Urinary bladder (tissue), 4 donors: ENCODE results near the gene PRDM16. TPM values are rescaled to one million over a fixed set of nuclear protein-coding genes. Genes with fewer than 3 reads are reported as not detected.

Source experiments
- DNase-seq: peaks from one replicate; pipeline ENCODE4 v3.0.0-alpha.2; 2015; ENCODE audit errors: extremely low spot score
- H3K27ac ChIP-seq: one replicate; pipeline ENCODE4 v1.5.1; 2013; ENCODE audit warnings: low read depth, mild to moderate bottlenecking, moderate library complexity
- H3K36me3 ChIP-seq: one replicate; pipeline ENCODE4 v1.6.1; 2013; ENCODE audit warnings: mild to moderate bottlenecking, moderate library complexity; ENCODE audit not compliant: insufficient read depth
- H3K4me1 ChIP-seq: one replicate; pipeline ENCODE4 v1.6.1; 2013; ENCODE audit warnings: mild to moderate bottlenecking, moderate library complexity; ENCODE audit not compliant: insufficient read depth
- H3K4me3 ChIP-seq: one replicate; pipeline ENCODE4 v1.5.1; 2013; ENCODE audit warnings: low read depth, low read length
- WGBS: extraction: QIAGEN DNeasy Blood & Tissue Kit; methylation state at CpG from one replicate; pipeline ENCODE4 v1.1.7; 2013; 5-methylcytosine and 5-hydroxymethylcytosine counted together
- polyA plus RNA-seq: library from polyadenylated mRNA; stranded (reverse); fragments of 200-250 nt; gene quantifications from one replicate; pipeline ENCODE4 v1.2.3, GENCODE V29; 2013
- total RNA-seq: library from RNA; depleted of rRNA; stranded (reverse); fragments of >200 nt; gene quantifications from one replicate; pipeline ENCODE4 v1.2.3, GENCODE V29; 2014
- donor health status: healthy with polysubstance abuse.
- donor health status: healthy.

Gene PRDM16
- total and polyA plus RNA-seq, 2 donors = 2.8 to 3.7 TPM

DNA sequence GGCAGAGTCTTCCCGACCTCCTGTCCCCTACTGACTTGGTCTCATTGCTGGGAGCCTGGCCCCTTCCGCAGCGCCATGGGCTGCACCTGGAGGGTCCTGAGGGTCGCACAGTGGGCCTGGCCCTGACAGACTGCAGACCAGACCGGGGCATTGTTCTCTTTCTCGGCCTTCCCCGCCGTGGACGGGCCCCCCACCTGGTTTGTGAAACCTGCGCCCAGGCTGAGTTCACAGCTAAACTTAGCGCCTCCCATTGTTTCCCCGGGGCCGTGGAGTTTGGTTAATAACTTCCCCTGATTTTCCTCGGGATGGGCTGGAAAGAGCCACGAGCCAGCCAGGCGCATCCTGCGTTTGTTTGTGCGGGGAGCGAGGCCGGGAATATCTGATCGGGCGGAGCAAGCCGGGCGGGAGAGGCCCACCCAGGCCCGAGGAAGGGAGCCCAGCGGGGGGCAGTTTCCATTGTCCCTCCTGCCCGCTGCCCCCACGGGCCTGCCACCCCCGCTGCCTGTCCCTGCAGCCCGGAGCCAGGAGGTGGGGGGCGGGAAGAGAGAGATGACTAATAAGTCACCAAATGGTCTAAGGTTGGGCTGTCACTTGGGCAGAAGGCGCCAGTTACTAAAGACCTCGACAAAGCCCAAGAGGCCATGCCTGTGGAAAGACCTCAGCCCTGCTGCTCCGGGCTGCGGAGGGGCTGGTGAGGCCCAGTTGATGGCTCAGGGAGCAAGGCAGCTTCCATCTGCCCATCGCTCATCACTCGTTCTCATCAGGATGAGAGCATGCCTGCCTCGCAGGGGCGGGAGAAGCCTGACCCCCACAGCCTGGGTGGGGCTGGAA is 346.5 kb downstream of the PRDM16 start:
- H3K4me3 ChIP-seq = no peak overlapping the region
- no peaks in the 10 kb centered on the region for H3K4me1 ChIP-seq
- H3K36me3 ChIP-seq = no peaks in the 10 kb centered on the region
- WGBS = 55% methylated on average over 39 of the region's 39 CpGs
- no peak for DNase-seq
- no peak overlapping the region for H3K27ac ChIP-seq

DNA sequence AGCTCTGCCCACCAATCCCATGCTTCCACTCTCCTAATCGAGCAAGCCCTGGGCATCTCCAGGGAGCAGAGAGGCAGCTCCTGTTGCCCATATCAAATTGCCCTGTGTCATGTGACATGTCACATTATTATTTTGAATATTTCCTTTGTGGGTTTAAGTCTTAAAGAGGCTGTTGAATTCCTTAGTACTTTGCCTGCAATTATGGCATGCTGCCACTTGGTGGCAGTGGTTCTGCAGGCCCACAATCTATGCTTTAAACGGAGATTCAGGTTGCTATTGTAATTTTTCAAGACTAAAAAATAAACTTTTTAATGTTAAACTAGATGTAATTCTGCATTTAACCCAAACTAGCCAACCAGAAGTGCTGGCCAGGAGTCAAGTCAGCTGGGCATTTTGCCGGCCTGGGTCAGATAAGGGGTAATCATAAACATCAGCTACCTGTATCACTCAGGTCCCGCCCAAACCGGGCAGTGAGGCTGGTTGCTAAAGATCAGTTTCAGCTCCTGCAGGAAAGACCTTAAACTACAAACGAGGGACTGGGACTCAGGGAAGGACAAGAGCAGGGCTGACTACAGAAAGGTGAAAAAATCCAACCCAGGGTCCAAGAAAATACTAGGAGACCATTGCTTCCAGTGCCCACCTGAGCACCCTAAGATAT is 348.2 kb downstream of the PRDM16 start:
- H3K27ac ChIP-seq = no peak overlapping the region
- H3K4me1 ChIP-seq = no peaks in the 10 kb centered on the region
- WGBS = 77% methylated on average over 6 of the region's 6 CpGs
- H3K4me3 ChIP-seq = no peak overlapping the region
- no peak for DNase-seq
- no peaks in the 10 kb centered on the region for H3K36me3 ChIP-seq

DNA sequence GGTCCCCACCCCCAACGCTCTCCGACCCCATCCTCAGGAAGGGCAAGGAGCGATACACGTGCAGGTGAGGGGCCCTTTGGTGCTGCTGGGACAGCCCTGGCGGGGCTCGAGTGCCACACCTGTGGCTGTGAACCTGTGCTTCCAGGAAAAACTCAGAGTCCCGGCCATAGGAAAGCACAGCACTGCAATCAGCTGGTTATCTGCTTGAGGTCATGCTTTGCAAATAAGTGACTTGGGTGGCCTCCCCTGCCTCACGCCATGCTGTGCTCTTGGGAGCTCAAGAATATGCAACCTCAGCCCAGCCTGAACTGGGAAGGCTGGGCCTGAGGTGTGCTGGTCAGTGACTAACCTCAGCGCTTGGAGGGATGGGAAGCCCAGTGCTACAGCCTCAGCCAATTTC is 348.9 kb downstream of the PRDM16 start:
- Histone ChIP-seq H3K4me3 (no peak overlapping the region), H3K36me3 (no peaks in the 10 kb centered on the region), H3K4me1 (no peaks in the 10 kb centered on the region), H3K27ac (no peak overlapping the region)
- 75% methylated on average over 9 of the region's 9 CpGs for WGBS
- DNase-seq = no peak

DNA sequence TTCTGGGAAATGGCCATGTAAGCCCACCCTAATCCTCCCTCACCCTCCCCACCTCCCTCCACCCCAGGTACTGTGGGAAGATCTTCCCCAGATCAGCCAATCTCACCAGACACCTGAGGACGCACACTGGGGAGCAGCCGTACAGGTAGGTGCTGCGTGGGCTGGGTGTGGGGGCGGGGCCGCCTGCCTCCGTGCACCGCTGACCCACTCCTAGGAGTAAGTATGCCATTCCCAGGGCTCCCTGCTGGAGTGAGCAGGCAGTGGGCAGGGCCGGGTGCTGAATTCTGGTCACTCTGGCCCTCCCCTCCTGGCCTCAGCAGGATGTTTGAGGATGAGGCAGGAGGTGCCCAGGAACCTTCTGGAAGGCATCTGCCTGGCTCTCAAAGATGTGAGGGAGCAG is 349.6 kb downstream of the PRDM16 start:
- Histone ChIP-seq H3K27ac (no peak overlapping the region), H3K36me3 (no peaks in the 10 kb centered on the region), H3K4me3 (no peak overlapping the region), H3K4me1 (no peaks in the 10 kb centered on the region)
- DNase-seq = no peak
- 87% methylated on average over 8 of the region's 8 CpGs for WGBS

DNA sequence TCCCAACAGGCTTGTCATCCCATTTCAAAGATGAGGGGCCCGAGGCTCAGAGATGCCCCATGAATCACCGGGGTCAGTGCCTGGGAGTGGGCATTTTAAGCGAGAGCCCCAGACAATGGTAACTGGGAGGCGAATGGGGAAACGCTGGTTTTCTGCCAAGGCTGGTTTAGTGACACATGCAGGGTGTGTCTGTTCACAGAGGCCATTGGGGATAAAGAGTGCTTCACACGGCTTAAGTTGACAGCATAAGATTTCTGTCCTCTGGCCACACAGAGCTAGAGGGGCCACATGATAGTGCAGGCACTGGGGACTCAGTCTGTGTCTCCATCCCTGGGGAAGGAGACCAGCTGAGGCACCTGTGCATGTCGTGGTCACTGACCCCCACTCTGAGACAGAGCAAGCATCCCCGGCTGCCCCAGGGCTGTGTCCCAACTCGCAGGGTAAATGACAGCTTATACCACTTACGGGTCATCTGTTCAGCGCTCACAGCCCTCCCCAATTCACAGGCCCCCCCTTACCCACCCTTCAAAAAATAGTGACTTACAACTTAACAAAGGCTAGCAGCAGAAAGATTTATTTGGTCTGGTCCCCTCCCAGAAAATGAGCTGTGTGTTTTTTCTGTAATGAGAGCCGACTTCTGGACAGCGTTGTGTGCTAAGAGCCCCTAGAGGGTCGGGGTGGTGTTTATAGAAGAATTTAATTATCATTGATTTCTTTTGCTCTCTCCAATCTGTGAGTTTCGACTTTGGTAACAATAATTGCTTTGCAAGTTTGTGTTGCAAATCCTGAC is 350.6 kb downstream of the PRDM16 start:
- Histone ChIP-seq H3K4me1 (no peaks in the 10 kb centered on the region), H3K27ac (no peak overlapping the region), H3K4me3 (no peak overlapping the region), H3K36me3 (no peaks in the 10 kb centered on the region)
- WGBS = 65% methylated on average over 15 of the region's 15 CpGs
- no peak for DNase-seq

DNA sequence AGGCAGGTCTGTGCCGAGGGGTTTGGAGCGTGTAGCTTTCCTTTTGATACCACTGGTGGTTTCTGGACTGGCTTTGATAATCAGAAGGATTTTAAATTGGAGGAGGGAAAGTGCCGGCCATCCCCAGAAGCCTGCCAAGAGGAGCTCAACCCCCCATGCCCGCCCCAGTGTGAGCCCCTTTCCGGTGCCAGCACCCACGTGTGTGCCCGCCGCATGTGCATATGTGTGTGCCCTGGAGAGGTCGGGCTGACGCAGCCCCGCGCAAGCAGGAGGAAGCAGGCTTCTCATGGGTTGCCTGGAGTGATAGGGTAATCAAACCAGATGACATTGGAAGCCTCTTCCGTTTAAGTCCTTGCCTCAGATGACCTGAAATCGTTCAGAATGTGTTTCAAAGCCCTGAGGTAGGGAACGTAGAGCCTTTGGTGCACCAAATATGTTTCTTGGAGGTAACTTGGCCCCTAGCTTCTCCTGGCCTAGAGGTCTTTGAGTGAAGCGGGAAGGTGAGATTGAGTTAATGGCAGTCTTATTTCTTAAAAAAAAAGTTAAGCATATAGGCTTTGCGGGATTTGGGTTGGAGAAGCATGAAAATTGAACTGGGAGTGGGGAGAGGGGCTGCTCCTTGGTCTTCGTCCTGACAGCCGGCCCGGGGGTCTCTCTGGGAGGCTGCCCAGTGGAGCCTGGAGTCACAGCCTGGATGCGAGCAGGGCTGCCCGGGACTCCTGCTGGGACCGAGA is 351.4 kb downstream of the PRDM16 start:
- WGBS = 86% methylated on average over 23 of the region's 23 CpGs

DNA sequence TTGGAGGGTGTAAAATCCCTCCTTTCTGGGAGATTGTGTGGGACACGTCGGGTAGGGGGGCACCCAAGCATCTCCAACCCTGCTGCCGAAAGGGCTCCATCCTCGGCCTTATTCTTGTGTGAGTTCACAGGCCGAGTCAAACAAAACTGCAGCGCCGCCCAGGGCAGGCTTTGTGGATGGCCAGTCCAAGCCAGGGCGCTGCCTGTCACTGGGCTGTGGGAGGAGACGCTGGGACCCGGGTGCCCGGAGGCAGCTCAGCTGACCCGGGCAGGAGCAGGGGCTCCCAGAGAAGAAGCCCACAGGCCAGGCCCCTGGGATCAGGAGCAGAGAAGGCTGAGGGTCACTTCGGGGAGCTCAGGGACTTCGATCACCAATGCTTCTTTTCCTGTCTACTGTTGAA is 353.6 kb downstream of the PRDM16 start:
- no peaks in the 10 kb centered on the region for H3K36me3 ChIP-seq
- H3K4me3 ChIP-seq = no peak overlapping the region
- WGBS = 84% methylated on average over 14 of the region's 14 CpGs
- no peak overlapping the region for H3K27ac ChIP-seq
- DNase-seq = no peak
- H3K4me1 ChIP-seq = no peaks in the 10 kb centered on the region

More for the DNA sequence above, 351.4 kb downstream of the PRDM16 start:
- H3K27ac ChIP-seq = no peak overlapping the region
- no peak overlapping the region for H3K4me3 ChIP-seq
- H3K4me1 ChIP-seq = no peaks in the 10 kb centered on the region
- DNase-seq = no peak
- no peaks in the 10 kb centered on the region for H3K36me3 ChIP-seq

DNA sequence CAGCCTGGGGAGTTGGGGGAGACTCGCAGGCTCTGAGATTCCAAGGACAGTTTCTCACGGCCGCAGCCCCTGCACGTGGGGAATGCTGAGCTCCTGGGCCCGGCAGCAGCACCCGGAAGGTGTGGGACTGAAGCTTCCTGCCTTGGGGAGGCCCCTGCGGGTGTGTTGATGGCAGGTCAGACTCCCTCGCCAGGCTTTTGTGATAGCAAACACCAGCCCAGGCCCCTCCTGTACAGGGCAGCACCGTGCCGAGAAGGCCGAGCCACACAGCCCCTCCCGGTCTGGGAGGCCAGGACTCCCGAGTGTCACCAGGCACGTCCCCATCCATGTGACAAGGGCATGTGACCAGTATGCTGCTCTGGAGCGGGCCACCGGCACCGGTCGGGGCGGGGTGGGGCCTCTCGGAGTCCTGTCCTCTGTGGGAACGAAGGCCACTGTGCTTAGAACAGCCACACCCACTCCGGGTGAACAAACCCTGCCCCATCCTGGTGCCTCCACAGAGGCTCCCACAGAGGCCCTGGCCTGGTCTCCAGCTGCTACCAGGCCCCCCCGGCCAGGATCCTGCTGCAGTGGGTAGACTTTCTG is 354.3 kb downstream of the PRDM16 start:
- Histone ChIP-seq H3K27ac (no peak overlapping the region), H3K36me3 (no peaks in the 10 kb centered on the region), H3K4me1 (no peaks in the 10 kb centered on the region), H3K4me3 (no peak overlapping the region)
- 48% methylated on average over 23 of the region's 23 CpGs for WGBS
- no peak for DNase-seq

DNA sequence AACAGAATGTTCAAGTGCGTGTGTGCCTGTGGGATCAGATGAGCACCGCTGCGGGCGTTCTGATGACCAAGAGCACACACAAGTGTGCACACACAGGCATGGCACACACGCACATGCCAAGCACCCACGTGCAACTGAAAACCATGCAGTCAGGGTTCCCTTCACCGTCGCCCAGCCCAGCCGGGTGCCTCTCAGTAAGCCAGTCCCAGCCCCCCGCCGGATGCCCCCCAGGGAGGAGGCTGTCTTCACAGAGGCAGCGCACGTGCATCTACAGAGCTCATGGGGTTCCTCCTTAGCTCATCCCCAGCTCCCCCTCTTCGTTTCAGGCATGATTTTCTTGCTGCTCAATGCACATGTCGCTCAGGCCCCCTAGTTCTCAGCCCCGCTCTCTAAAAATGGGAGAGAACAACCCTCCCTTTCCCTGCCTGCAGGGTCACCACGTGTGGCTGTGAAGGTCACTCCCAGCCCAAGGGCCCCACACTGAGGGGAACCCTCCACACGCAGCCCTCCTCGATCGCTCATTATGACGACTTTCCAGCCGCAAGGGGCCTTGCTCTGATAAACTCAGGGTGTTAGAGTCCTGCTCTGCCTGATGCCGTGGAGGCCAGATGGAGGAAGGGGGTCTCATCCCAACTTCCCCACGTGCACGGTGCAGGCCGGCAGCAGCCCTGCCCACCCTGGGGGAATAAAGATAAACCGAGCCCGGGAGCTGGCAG is 355.1 kb downstream of the PRDM16 start:
- Histone ChIP-seq H3K4me1 (no peaks in the 10 kb centered on the region), H3K27ac (no peak overlapping the region), H3K36me3 (no peaks in the 10 kb centered on the region), H3K4me3 (no peak overlapping the region)
- WGBS = 66% methylated on average over 28 of the region's 28 CpGs
- DNase-seq = no peak

DNA sequence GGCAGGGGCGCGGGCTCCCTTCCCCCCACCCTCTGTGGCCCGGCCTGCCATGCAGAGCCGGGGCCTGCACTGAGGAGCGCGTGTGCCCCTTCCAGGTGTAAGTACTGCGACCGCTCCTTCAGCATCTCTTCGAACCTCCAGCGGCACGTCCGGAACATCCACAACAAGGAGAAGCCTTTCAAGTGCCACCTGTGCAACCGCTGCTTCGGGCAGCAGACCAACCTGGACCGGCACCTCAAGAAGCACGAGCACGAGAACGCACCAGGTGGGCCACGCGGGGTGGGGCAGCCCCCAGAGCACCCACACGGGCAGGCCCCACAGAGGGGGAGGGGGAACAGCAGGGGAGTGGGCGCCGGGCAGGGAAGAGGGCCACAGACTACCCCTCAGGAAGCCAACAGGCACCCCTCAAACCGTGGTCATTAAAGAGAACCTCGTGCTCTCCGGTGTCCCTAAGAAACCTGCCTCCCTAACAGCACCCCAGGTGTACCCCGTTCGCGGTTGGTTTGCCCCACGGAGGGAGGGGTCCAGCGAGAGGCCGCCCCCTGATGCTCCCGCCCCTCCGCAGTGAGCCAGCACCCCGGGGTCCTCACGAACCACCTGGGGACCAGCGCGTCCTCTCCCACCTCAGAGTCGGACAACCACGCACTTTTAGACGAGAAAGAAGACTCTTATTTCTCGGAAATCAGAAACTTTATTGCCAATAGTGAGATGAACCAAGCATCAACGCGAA is 356.6 kb downstream of the PRDM16 start:
- Histone ChIP-seq H3K36me3 (no peaks in the 10 kb centered on the region), H3K27ac (no peak overlapping the region), H3K4me3 (no peak overlapping the region), H3K4me1 (no peaks in the 10 kb centered on the region)
- WGBS = 92% methylated on average over 44 of the region's 44 CpGs
- DNase-seq = no peak

DNA sequence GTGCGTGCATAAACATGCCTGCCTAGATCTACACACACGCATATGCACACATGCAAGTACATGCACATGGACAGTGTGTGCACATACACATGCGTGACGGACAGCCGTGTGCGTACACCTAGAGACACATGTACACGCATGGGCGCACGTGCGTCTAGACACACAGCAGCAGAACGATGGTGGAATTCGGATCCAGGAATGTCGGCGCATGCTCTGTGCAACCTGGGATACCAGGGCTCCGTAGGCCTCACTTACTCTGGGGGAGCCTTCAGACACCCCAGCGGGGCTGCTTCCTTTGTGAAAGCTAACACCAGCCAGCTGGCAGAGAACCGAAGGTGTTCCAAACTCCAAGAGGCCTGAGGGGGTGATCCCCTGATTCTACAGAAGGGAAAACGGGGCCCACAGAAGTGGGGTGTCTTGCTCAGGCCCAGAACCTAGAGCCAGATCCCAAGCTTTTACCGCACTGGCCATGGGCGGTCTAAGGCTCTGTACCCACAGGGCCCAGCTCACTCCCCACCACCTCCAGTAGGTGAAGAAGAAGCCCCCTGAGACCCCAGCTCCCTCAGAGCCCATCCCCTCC is 358.0 kb downstream of the PRDM16 start:
- H3K36me3 ChIP-seq = no peaks in the 10 kb centered on the region
- H3K27ac ChIP-seq = no peak overlapping the region
- no peak for DNase-seq
- WGBS = 91% methylated on average over 20 of the region's 20 CpGs
- H3K4me3 ChIP-seq = no peak overlapping the region
- no peaks in the 10 kb centered on the region for H3K4me1 ChIP-seq
